ENCODE measurements around the gene A4GALT.

The A4GALT gene

DNA sequence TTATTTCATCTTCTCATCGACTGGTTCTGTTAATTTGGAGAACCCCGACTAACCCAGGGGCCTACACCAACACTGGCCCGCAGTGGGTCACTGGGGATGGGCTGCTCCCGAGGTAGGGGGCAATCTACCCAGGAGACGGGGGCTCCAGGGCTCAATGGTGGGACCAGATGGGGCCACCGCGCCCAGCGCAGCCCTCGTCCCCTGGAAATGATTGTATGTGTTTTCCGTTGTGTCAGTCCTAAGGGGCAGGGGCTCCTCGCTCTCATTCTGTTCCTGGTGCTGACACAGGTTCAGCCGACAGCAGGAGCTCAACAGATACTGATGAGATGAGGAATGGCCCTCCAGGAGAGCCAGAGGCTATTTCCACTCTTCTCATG, 20.7 kb downstream of the A4GALT start:
- DNase-seq = no peak

DNA sequence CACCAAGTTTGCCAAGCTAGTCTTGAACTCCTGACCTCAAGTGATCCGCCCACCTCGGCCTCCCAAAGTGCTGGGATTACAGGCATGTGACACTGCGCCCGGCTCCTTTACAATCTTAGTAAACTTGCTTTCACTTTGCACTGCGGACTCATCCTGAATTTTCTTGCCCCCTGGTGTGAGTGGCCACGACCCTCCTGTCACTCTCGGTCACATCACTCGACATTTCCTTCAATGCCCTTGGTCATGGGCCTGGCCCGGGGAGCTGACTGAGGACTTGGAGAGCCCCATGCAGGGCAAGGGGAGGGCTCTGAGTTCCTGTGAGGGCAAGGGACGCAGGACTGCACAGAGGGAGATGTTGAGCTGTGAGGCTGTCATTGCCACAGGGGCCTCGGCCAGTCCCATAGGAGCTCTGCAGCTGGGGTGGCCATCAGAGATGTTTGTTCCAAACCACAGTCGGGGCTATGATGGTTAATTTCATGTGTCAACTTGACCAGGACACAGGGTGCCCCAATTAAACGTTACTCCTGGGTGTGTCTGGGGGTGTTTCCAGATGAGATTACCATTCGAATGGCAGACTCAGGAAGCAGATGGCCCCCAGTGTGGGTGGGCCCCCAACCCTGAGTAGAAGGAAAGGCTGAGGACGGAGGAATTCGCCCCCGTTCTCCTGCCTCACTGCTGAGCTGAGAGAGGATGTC, 21.2 kb downstream of the A4GALT start:
- DNase-seq = no peak

DNA sequence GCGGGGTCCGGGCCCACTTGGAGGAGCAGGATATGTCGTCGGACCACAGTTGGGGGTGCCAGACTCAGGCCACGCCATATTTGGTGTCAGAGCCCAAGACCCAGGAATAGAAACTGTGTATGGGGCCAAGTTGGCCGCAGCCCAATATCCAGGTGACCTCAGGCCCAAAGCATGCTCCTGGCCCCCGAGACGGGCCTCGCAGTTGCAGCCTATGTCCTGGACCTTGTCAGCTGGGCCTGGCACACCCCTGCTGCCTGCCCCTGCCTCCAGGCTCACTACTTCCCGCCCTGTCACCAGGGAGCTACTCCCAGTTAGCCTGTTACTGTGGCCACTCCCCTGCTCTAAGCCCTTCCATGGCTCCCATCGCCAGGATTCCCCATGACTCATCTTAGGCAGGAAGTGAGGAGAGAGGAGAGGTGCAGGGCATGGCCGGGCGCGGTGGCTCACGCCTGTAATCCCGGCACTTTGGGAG, 23.1 kb downstream of the A4GALT start:
- no peak for DNase-seq

DNA sequence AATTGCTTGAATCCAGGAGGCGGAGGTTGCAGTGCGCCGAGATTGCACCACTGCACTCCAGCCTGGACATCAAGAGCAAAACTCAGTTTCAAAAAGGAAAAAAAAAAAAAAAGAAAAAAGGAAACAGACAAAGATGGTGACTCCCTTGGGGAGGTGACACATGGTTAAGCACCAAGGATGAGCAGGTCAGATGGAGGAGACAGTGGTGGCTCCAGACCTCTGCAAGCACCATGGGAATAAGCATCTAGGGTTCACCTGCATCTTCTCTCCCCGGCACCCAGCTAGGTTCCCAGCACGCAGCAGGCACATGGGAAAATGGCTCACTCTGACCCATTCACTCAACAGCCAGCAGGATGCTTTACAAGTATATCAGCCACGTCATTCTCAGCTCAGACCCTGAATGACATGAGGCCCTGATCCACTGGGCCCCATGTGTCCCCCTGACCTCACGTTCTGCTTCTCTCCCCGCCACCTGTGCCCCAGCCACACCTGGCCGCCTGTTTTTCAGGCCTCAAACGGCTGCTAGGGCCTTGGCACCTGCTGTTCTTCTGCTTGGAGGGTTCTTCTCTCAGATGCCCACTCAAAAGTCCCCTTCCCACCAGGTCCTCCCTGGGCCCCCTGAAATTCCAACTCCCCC, 24.2 kb downstream of the A4GALT start:
- DNase-seq = no peak

DNA sequence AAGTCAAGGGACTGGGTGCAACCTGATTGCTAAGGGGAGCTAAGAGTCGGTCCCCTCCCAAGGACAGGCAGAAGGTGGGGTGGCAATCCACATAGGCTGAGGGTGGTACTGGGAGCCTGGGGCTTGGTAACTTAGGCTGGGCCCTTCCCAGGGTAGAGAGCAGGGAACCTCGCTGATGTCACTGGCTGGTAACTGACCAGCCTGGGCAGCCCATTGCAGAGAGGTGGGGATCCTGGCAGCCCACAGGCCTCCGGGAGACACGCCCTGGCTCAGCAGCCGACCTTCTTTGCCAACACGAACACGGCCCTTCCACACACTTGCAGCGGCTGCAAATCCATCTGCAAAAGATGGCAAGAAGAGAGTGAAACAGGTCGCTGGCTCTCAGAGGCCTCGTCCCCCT, 25.4 kb downstream of the A4GALT start:
- no peak for DNase-seq

DNA sequence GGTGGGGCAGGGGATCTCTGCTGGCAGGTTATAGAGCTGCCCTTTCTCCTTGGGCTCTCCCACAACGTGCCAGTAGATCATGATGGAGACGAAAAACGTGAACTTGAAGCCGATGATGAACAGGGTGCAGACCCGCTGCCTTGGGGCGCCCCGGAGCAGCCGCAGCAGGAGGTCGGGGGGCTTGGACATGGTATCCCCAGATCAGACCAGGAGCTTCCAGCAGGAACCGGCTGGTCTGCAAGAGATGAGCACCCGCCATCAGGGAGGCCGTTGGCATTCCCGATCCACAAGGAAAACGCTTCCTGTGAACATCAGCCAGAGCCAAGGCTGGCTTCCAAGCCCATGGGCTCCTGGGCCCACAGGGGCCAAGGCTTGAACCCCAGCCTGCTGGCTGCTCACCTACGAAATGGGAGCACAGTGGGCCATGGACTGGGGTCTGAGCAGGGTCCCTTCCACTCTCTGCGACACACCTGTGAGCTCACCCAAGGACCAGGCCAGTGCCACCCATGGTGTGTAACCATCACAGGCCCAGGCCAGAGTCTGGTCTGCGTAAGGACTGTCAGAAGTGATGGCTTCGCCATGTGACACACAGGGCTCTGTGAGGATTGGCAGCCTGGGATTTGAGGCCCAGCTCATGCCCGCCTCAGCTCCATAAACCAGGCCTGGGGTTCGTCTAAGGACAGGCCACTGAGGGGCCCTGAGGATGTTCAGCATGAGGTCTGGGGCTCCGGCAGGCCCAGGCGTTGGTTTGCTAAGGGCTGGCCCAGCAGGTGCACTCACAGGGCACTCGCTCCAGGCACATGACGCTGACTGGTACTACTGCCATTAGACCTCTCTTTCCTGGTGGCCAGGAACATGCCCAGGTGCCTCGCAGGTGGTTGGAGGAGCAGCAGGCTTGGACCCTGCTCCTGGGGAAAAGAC, 26.6 kb downstream of the A4GALT start:
- no peak for DNase-seq

DNA sequence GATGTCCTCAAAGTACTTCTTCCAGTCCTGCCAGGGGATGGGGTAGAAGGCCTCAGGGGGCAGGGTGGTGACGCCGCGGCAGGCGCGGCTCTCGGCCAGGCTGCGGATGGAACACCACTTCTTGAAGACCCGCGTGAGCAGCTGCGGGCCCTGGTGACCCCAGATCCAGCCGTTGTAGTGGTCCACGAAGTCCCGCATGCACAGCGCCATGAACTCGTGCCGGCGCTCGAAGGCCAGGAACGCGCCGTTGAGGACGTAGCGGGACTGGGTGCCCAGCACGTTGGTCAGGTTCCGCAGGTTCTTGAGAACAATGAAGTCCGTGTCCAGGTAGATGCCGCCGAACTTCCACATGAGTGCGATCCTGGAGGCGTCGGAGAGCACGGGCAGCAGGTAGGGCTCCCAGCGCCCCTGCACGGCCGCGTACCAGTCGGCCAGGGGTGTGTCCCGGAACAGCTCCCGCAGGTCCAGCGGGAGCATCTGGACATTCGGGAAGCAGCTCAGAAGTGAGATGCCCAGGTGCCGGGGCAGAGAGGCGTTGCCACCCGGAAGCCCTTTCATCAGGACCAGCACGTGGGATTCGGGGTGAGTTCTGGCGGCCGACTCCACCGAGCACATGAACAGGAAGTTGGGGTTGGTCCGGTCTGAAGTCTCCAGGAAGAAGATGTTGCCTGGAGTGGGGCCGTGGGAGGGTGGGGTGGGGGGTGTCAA, 27.5 kb downstream of the A4GALT start:
- no peak for DNase-seq

DNA sequence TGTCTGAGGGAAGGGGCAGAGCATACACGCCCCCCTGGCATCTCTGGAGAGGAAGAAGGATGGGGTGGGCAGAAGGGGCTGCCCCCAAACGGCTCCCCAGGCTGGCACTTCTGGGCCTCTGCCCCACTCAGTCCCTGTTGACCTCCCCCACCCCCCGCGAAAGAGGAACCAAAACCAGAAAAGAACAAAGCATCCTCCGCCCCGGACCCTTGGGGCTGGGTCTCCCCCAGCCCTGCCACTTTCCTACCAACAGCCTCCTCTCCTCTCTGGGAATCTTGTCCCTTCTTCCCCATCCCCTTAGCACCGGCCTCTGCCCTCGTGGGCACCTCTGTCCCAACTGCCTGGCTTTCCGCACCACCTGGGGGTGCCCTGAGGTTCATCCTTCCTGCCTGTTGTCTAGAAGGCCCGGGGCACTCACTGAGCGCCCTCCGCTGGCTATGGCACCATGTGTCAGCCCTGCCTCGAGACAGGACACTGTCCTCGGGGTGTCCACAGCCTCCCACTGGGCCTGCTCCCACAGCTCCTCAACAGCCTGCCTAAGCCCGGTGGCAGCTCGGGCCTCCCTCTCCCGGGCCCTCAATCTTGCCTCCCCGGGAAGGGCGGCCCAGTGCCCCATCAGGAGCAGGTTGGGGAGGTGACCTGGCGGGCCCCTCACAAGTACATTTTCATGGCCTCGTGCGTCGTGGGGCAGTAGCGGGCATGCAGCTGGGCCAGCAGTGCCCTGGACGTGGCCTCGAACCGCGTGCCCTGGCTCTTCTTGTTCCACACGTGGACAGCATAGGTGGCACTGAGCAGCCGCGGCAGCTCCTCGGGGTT, 28.2 kb downstream of the A4GALT start:
- no peak for DNase-seq

DNA sequence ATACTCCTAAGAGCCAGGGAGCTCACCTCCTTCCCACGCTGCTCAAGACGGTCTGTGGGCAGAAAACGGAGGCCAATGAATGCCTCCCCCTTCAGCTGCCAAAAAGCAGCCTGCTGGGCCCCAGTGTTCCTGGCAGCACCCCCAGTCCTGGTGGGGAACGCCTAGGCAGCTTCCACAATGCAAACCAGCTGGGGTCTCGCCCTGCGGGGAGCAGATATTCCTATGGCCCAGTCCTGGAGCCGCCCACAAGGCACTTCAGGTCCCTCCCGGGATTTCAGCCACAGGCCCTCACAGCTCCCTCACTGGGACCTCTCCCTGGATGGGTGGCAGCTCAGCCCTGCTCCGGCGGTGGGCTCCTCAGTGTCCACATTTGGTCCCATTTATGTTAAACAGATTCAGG, 29.2 kb downstream of the A4GALT start:
- DNase-seq = no peak

DNA sequence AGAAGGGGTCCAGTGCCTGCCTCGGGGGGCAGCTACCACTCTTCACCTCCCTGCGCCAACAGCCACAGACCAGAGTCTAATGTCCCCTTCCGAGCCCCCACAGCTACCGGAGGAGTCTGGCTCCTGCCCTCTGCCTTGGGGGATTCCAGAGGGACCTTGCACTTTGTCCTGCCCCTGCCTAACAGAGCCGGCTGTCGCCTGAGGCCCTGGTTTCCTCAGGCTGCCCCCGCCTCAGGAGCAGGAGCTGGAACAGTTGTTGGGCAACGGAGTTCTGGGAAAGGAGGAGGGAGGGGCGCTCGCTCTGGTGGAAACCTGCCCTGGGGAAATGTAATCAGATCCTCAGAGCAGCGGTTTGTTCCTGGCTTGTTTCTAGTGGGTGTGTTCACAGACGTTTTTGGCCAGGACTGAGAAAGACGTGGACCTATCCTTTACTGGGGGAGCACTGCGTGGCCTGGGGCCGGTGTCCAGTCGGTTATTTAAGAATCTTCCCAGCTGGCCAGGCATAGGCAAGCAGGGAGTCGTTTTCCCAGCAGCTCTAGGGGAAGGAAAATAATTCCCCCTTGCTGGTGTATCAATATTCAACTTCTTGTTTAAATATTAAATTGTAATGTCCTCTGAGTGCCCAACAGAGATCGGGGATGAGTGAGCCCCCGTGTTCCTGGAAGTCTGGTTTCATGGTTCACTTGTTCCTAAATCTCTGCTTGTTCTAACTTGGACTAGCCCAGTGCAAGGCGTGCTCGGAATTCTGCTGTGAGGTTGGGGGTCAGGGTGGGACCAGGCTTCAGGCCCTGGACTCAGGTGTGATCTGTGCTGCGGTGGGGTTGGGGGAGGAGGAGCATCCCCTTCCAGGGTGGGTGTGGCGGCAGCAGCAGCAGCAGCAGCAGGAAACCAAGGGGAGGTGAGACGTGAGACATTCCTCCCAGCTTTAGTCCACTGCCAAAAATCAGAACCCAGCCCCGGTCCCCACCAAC, 32.1 kb downstream of the A4GALT start:
- DNase-seq = peak; percentile 7

DNA sequence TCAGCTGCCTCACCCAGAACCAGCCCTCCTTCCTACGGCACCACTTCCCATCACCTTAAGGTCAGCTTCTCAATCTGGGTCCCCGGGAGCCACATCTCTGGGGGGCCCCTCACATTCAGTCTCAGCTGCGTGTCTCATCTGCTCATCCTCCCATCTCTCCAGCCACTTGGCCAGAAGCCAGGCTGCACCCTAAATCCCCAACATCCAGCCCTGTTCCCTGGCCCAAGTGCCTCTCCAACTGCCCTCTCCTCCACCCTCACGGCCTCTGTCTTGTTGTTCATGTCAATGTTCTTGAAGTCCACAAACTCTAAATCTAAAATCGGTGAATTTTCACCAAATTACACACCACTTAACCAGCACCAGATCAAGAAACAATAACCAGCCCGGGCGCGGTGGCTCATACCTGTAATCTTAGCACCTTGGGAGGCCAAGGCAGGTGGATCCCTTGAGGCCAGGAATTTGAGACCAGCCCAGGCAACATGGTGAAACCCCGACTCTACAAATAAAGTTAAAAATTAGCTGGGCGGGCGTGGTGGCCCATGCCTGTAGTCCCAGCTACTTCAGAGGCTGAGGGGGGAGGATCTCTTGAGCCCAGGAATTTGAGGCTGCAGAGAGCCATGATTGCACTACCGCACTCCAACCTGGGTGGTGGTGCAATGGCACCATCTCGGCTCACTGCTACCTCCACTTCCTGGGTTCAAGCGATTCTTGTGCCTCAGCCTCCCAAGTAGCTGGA, 33.7 kb downstream of the A4GALT start:
- DNase-seq = no peak

DNA sequence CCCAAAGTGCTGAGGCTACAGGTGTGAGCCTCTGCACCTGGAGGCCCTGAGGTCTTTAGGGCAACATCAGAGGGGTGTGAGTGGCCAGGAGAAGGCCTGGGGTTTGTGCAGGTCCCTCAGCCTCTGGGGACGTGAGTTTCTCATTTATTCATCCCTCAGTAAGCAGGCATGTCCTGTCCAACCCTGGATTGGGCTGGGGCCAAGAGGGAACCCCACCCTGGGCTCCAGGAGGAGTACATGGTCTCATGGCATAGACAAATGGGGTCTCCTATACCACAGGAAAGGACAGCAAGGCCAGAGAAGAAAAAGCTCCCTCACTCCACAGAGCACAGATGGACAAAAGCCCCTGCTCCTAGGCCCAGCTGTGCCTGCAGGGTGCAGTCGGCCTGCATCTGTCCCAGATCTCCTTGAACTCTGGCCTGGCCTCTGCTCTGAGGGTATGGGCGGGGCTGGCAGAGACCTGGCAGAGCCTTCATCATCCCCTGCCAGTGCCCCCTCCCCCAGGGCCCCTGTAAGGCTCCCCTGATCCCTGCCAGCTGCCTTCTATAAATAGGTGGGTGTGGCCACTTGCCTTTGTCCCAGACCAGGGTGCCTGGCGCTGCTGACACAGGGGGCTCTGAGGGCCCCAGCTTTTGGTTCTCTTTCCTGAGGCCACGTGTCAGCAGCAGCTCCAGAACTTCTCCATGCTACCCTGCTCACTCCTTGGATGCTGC, 34.6 kb downstream of the A4GALT start:
- DNase-seq = peak; percentile 2

DNA sequence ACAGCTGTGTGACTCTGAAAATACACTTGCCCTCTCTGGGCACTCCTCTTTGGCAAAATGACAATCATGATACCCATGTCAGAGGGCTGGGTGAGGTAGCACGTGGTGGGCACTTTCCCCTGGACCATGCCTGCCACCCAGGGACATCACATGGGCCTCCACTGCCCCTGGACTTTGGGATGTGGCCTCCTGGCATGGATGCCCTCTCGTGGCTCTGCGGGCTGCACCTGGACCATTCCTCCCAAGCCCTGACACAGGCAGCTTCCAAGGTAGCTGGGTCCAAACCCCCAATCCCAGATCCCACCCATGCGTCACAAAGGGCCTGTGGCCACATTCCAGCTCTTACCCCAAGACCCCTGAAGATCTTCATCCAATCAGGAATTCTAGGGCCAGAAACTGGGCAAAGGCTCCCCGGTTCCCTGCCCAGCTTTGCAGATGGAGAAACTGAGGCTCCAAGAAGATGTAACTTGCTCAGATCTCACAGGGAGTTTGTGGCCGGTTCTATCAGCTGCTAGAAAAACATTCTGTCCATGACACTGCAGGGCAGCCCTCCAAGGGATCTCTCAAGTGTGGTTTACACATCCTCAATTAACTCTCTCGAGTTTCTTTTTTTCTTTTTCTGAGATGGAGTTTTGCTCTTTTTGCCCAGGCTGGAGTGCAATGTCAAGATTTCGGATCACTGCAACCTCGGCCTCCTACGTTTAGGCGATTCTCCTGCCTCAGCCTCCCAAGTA, 36.0 kb downstream of the A4GALT start:
- no peak for DNase-seq

DNA sequence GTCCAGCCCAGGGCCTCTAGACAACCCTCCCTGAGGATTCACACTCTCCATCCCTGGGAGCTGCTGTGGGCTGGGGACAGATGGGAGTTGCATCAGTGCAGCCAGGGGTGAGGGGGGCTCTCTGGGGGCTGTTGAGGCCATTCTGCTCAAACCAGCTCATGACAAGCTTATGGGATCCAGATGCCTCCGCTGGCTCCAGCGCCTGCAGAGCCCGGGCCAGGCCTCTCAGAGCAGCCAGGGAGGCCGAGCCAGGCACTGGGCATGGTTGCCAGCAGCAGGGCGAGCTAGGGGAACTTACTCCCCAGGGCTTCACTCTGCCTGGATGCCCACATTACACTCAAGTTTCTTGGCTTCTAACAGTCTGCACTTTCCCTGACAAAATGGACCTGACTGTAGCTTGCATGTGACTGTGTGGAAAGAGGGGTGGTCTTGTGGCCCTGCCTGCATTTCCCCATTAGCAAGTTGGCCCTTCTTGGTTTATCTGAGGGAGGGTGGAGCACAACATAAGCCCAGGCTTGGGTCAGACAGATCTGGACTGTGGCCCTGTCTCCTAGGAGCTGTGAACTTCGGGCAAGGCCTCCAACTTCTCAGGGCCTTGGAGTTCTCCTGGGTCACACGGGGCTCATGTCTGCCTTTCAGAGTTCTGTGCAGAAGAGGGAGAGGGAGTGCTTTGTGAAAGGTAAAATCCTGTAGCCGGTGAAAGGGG, 36.9 kb downstream of the A4GALT start:
- no peak for DNase-seq

DNA sequence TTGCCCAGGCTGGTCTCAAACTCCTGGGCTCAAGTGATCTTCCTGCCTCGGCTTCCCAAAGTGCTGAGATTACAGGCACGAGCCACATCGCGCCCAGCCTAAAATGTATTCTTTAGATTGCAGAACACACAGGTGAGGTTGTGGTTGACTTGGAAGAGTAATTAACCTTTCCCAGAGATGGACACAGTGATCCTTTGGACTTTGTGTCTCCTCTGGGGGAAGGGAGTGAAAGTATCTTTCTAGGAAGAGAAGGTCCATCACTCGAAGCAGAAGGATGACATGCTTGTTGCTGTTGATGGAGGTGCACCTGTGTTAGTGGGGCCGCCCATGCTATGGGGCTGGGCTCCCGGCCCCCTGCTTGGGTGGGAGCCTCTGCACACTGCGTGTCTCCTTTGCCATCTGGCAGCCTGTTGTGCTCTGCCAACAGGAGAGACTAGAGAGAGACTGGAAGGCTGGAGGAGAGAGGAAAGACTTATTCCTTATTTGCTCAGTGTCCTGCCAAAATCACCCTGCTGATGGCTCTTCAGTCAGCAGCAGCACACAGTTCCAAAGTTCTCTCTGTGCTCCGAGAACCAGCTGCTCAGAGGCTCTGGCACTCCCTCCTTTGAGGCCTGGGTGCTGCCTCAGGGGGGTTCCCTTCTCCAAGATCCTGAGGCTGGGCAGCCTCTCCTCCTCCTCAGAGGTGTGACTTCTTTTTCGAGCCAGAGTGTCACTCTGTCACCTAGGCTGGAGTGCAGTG, 38.4 kb downstream of the A4GALT start:
- DNase-seq = no peak

DNA sequence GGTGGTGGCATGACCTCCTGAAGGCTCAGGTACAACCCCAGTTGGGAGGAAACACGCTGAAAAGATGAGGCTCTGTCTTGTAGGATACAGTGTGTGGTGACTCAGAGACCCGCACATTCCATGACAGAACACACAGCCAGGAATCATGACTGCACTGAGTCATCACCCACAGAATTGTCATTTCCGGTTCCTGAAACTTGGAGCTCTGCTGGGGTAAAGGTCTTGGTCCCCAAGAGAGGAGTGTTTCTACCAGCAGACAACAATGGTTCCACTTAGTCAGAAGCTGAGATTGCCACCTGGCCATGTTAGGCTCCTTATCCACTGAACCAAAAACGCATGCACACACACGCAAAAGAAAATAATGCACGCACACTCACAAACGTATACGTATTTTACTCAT, 40.0 kb downstream of the A4GALT start:
- DNase-seq = no peak

DNA sequence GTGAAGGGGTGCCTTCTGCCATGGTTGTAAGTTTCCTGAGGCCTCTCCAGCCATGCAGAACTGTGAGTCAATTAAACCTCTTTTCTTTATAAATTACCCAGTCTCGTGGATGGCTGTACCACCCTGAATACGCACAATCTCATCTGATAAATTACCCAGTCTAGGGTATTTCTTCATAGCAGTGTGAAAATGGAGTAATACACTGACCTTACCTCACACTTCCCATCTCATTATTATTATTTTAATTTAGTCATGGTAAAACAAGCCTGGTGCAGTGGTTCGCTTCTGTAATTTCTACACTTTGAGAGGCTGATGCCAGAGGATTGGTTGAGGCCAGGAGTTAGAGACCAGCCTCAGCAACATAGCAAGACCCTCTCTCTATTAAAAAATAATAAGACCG, 41.0 kb downstream of the A4GALT start:
- no peak for DNase-seq

Data from SHP77 treated with DMSO at 0.1 percent for 48 hours (cell line).